GM13977 (cell line): Measurements from ENCODE around the gene NHSL2.
"Not testable (repeated sequence)": the region's sequence is repeated elsewhere in the genome, so short reads cannot be mapped to it uniquely, and the experiment has no call there.

Experiments
- DNase-seq: peaks from one replicate; pipeline ENCODE4 v3.0.0; 2012; ENCODE audit warnings: low spot score
- in situ Hi-C: fragments of 300-500 bp; cut with MboI; formaldehyde crosslinking; loops from one replicate; pipeline ENCODE4 v1.12.0; 2022; ENCODE audit warnings: low sequenced_read_pairs, low pct_unique_long_range_greater_than_20kb, mixed read lengths, inconsistent platforms; ENCODE audit not compliant: unreplicated experiment
- TF ChIP-seq, protein P1 (sequence below): IDR thresholded peaks from 2 replicates; pipeline ENCODE4 v1.5.1; 2012; ENCODE audit warnings: mild to moderate bottlenecking, control low read depth; ENCODE audit not compliant: insufficient read depth; ENCODE audit errors: extremely low read depth, missing control alignments

NHSL2 gene

DNA sequence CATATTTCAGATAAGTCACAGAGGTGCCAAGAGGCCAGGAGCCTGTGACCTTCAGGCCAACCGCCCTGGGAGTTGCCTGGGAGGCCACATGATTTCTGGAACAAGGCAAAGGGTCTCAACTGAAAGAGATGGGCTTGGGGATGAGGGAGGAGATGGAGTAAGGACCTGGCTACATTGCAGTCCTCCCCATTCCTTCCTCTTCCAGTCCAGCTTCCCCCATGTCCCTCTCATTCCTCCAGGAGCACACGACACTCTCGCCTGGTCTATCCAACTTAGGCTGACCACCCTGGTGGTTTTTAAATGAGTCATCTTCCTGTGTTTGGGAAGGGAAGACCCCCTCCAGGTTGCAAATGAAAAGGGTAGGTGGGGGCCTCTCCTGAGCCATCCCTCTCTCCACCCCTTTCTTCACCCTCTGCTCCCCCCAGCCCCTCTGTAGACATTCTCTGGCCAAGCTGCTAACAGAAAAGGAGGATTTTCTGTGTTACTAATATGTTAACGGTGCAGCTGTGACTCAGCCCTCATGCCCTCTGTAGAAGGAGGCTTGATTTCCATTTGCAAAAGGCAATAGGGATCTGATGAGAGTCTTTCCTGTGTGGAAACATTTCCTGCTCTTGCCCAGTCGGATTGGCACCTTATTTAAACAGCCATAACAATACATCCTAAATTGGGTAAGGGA lies 141.9 kb downstream of the NHSL2 start:
- DNase-seq, result no peak
- in situ Hi-C loops, result no loop called here
- TF ChIP-seq, protein P1, sequence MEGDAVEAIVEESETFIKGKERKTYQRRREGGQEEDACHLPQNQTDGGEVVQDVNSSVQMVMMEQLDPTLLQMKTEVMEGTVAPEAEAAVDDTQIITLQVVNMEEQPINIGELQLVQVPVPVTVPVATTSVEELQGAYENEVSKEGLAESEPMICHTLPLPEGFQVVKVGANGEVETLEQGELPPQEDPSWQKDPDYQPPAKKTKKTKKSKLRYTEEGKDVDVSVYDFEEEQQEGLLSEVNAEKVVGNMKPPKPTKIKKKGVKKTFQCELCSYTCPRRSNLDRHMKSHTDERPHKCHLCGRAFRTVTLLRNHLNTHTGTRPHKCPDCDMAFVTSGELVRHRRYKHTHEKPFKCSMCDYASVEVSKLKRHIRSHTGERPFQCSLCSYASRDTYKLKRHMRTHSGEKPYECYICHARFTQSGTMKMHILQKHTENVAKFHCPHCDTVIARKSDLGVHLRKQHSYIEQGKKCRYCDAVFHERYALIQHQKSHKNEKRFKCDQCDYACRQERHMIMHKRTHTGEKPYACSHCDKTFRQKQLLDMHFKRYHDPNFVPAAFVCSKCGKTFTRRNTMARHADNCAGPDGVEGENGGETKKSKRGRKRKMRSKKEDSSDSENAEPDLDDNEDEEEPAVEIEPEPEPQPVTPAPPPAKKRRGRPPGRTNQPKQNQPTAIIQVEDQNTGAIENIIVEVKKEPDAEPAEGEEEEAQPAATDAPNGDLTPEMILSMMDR, result no peak

DNA sequence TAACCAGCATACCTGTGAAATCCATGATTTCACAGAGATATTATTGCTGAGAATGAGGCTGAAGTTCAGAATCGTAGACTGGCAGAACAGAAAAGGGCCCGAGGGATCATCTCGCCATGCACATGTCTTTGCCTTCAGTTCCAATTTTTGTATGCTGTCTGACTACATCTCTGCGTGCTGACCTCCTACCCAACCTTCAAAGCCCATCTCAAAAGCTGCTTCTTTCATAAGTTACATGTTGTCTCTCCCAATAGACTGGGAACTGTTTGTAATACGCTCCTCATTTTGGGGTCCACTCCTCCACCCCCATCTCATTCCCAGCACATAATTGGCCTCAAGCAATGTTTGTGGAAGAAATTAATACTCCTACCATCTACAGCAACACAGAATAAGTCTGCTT lies 142.9 kb downstream of the NHSL2 start:
- no peak for DNase-seq
- TF ChIP-seq, protein P1, result no peak
- in situ Hi-C loops, result no loop called here

DNA sequence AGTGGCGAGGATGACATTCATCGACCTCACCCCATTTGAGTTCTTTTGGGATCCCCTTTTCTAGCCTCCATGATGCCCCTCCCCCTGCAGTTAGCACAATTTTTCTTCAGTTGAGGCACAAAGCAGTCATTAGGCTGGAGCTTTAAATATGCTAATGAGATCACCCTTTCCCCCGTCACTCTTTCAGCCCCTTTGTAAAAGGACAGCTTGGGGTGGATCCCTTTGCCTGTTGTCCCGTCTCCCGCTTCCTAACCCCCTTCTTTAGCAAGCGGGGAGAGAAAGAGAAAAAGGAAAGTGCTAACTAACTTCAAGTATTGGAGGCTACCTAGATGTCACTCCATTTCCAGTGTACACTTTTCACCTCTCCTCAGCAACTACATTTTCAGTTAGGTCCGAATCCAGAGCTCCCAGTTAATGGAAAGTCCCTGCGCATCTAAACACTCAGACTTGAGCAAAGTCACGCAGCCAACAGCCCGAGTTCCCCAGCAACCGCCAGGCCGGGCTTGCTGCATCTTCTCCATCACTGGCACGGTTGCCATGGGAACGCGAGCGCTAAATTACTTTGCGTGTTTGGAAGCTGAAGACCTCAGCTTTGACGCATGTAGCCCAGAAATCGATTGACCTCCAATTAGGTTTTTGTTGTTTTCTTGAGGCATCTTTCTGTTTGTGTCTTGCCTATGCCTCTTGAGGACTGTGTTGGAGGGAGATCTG lies 144.3 kb downstream of the NHSL2 start:
- TF ChIP-seq, protein P1, result no peak
- no peak for DNase-seq
- in situ Hi-C loops, result no loop called here

DNA sequence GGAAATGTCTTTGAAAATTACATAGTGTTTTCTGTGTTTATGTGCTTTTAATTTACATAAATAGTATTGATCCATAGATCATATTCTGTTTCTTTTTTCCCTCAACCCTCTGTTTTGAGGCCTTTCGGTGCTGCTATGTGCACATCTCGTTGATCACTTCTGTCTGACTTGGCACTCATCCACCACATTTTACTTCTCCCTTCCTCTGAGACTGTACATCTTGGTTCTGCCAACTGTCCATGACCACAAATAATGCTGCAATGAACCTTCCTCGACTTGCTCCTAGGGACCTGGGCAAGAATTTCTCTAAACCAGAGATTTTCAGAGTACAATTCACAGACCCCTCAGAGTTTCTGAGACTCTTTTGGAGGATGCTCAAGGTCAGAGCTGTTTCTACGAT lies 146.7 kb downstream of the NHSL2 start:
- in situ Hi-C loops, result no loop called here
- TF ChIP-seq, protein P1, result no peak
- no peak for DNase-seq

DNA sequence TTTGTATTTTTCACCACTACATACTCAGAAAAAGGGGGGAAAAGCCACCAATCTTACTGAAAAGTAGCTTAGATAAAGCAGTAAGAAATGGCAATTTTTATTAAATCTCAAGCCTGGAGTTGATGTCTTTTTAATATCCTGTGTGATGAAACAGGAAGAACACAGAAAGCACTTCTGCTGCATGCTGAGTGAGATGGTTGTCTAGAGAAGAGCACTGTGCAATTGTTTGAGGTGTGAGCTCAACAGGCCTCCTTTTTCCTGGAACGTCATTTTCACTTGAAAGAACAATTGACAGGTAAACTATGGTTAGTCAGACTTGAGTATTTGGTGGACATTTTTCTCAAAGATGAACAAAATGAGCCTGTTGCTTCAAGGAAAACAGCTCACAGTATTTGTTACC lies 147.2 kb downstream of the NHSL2 start:
- TF ChIP-seq, protein P1, result no peak
- in situ Hi-C loops, result no loop called here
- DNase-seq, result no peak

DNA sequence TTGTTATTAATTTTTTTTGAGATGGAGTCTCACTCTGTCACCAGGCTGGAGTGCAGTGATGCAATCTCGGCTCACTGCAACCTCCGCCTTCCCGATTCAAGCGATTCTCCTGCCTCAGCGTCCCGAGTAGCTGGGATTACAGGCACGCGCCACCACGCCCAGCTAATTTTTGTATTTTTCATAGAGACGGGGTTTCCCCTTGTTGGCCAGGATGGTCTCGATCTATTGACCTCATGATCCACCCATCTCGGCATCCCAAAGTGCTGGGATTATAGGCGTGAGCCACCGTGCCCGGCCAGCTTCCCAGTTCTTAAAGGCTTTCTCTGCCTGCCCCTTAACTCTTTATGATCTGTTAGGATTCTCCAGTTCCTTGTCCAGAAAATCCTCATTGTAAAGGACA lies 147.7 kb downstream of the NHSL2 start:
- in situ Hi-C loops, DNase-seq: not testable (repeated sequence)

DNA sequence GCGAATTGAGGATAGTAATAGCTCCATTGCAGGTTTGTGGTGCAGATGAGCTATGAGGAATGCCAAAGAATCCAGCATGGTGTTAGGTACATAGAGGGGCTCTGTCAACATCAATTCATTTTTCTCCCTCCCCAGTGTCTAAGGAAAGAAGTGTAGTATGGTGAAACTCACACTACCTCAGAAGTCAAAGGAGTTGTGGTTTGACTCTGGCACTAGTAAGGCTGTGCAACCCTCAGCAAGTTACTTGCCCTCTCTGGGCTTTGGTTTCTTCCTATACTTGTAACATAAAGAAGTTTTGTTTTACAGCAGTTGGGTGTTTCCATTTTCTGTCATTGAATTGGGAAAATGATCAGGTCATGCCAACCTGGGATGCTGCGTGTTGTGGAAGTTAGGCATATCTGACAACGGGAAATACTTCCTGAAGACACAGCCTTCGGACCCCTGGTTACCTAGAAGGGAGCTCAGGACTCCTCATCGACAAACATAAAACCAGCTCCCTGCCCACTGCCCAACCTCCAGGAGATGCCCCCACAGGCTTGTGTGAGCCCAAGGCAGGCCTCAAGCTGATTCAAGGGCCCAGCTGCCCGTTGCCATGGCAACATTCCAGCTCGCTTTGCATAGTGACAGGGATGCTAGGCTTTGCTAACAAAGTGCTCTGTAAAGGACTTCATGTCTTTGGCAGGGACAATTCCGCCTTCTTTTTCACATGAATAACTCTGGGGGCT lies 149.7 kb downstream of the NHSL2 start:
- TF ChIP-seq, protein P1, result no peak
- in situ Hi-C loops, result no loop called here
- DNase-seq, result no peak
